G401 (cell line): ENCODE data around the gene CLN5. TPM values are rescaled to one million over a fixed set of nuclear protein-coding genes. Genes with fewer than 3 reads are reported as not detected.
"Not testable (repeated sequence)": the region's sequence is repeated elsewhere in the genome, so short reads cannot be mapped to it uniquely, and the experiment has no call there.

Source experiments
- DNase-seq: peaks from one replicate; pipeline ENCODE4 v3.0.0-alpha.2; 2015; ENCODE audit warnings: low spot score
- in situ Hi-C: cut with HindIII; loops from 2 replicates; pipeline ENCODE4 v1.10.0; 2016; ENCODE audit warnings: low sequenced_read_pairs, mixed read lengths
- total RNA-seq: library from RNA; depleted of rRNA; stranded (reverse); fragments of >200 nt; shearing (Covaris generic); gene quantifications from 2 replicates; pipeline ENCODE4 v1.2.3, GENCODE V29; 2014

Gene CLN5
- total RNA-seq, 1 experiment from 2014 or later, result 19.5 TPM

DNA sequence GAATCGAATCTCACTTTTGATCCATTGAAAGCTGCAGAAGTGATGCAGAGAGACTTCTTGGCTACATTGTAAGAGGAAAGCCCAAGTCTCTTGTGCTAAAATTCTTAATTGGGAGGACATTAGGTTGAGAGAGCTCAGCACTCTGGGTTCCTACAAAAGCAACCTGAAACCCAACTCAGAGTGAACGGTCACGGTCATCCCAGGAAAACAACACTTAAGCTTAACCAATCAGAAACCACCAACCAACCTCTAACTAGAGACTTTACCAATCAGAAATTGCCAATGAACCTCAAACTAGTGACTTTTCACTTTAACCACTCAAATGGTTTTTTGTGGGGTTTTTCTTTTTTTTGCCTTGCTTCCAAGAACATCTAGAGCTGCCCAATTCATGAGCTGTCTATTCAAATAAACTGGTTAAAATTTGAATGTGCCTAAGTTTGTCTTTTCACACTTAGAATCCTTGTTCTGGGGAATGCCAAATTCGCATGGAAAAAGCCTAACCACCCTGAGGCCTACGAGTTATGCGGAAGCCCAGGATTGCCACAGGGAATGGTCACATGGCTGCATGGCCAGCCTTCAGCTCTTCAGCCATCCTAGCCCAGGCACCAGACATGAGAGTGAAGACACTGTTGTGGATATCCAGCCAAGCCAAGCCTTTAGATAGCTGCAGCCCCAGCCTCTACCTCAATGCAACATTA is 17.8 kb upstream of the CLN5 start:
- in situ Hi-C loops, result no loop called here
- no peak for DNase-seq

DNA sequence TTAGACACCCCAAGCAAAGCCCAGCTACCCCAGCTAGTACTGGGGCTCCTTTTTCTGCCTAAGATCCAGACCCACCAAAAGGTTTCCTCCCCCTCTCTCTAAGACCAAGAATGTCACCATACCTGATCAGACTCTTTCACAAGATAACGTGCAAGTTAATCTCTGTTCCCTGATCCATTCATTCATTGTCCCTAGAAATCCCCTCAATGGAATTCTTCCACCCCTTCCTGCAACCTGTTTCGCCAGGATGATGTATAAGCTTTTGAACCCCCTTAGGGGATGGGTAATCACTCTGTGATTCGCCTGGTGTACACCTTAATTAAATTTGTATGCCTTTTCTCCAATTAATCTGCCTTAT is 17.3 kb upstream of the CLN5 start:
- DNase-seq, result no peak
- in situ Hi-C loops, result no loop called here

DNA sequence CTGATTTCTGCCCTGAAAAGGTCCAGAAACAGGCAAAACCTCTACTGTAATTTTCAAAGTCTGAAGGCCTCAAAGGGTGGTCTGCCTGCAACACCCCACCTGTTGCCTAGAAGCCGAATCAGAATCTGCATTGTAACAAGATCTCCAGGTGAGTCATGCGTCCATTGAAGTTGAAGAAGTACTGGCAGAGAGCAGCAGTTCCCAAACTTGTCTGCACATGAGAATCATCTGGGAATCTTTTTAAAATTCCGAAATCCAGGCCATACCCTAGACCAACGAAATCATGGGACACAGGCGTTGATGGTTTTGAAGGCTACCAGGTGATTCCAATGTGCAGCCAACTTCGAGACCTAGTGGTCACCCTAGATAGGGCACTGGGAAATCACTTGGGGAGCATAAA is 16.0 kb upstream of the CLN5 start:
- no peak for DNase-seq
- in situ Hi-C loops, result no loop called here

DNA sequence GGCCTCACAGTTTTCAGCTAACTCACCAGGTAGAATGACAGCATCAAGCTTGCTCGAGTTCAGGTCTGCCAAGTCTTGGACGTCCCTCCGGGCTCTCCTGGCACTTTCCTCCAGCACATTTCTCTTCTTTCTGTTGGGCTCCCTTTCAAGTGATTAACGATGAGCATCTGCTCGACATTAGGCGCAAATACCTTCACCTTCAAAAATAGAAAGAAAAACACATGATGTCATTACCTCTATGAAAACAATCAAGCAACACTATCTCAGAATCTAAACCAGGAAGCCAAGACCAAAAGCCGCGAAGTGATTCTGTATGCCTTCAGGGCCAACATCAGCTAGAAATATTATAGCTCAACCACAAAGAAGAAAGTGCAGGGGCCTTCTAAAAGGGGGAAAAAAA is 15.4 kb upstream of the CLN5 start:
- DNase-seq, result peak; percentile 100
- in situ Hi-C loops, result no loop called here

DNA sequence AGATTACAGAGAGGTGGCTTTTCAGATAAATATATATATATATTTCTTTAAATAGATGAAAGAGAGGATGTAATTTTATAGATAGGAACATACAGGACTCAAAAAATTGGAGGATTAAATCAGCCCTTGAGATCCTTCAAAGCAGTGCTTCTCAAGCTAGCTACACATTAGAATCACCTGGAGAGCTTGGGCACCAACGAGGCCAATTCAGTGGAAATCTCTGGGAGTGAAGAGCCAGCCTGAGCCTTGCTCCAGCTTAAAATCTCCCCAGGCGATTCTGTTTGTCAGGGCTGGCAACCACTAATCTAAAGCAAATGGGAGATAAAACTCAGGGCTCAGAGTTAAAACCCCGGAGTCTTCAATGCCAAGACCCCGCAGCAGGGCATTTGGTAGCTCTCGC is 15.0 kb upstream of the CLN5 start:
- DNase-seq, result peak; percentile 61
- in situ Hi-C loops, result no loop called here

DNA sequence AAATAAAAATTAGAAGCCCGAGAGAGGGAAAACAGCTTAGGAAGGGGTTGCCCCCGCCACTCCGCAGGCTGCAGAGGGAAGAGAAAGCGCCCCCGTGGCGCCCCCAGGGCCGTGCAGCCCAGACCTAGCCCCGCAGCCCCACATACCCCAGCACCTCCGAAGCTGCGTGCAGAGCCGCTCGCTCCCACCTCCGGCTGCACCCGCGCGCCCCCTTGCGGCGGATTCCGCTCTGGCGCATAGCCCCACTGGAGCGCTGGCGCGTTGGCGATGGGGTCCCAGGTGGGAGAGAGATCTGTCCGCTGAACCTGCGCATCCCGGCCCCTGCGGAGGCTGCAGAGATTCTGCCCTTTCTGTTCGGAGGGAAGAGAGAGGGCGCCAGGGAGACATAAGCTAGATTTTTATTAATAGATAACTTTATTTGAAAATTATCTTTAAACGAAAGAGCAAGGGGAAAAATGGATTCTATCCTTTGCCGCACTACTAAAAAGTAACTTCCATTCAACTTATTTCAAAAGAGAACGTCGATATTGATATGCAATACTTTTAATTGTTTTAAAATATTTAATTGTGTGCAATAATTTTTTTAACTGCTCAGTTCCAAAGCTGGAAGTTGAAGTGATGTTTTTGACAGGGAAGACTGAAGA is 11.7 kb upstream of the CLN5 start:
- in situ Hi-C loops, result no loop called here
- peak; percentile 76 for DNase-seq

DNA sequence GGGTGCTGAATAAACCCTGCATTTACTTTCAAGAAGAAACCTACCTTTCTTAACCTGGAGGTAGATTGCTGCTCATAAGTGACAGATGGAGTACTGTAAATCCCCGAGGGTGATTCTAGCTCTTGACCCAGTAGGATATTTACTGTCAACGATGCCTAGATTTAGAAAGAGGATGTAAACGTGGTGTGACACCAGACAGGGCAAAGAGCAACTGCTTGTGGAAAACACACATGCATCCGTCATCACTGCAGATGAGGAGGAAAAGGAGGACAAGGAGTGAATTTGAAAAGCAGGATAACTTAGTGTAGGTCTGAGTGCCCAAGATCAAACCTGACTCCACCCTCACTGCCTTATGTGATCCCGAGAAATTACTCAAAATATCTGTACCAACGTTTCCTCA is 9.8 kb upstream of the CLN5 start:
- in situ Hi-C loops, result no loop called here
- DNase-seq, result no peak

DNA sequence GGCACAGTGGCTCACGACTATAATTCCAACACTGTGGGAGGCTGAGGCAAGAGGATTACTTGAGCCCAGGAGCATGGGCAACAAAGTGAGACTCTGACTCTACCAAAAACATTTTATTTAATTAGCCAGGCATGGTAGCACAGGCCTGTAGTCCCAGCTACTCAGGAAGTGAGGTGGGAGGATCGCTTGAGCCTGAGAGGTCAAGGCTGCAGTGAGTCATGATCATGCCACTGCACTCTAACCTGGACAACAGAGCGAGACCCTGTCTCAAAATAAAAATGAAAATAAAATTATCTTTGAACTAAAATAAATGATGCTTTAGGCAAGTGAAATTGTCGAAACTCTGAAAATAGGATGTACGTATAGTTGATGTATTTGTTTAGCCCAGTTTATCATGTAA is 8.2 kb upstream of the CLN5 start:
- no peak for DNase-seq
- in situ Hi-C loops, result no loop called here

DNA sequence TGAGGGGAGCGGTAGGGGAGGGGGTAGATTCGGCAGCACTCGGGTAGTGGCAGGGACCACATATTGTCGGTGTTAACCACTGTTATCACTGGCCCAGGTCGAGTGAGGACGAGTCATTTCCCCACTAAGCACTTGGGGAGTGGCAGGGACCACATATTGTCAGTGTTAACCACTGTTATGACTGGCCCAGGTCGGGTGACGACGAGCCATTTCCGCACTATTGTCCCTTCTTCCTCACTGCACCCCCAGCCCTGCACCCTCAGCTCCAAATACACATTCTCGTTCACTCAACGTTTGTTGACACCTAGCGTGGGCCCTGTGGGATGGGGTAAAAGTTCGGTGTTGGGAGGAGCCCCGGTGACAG is 467 bp upstream of the CLN5 start:
- in situ Hi-C loops, result no loop called here

DNA sequence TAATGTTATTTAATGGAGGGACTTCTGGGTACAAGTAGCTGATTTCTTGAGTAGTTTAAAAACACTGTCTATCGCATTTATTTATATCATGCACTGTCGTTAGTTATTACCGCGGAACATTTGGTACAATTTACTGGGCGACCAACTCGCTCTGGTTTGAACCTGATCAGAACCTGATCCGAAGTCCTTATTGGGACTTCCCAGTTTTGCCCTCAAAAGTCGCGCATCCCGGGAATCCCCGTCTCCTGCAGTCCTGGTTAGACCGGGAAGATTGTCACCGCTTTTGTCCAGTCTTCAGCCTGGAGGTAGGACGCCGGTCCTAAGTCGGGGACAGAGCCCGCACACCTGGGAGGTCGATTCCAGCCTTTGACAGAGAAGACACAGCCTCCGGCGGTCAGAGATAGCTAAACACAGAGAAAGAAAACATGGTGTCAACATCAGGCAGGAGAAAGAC is 694 bp downstream of the CLN5 start:
- peak; percentile 66 for DNase-seq
- in situ Hi-C loops, result no loop called here

More for the DNA sequence above, 467 bp upstream of the CLN5 start:
- DNase-seq, result no peak

DNA sequence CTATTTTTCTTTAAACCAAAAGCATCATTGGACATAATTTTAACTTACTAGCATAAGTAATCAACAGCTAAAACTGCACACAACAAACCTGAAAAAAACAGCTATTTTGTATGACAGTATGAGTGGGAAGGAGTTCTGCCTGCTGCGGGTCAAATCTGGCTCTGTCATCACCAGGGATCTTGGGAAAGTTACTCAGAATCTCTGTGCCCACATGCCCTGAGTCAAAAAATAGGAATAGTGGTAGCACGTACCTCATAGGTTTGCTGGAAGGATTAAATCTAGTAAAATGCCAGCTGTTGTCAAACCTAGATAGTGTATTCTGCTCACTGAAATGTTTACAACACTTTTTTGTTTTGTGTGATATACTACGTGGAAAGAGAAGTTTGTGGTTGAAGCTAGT is 1.1 kb downstream of the CLN5 start:
- in situ Hi-C loops, result no loop called here
- DNase-seq, result no peak

DNA sequence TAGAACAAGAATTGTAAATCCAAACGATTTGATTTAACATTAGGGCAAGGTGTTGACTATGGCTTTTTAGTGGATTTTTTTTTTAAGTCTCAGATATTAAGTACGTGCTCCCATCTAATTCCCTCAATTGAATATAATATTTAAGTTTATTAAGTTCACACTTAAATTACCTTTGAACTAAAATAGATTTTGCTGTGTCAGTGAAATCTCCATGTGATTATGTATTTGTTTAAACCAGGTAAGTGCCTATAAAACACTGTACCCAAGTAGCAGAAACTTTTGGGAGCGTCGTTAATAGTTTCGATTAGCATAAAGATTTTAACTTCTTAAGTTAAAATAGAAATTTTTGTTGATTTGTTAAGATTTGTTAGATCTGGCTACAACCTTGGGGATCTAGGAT is 1.6 kb downstream of the CLN5 start:
- in situ Hi-C loops, result no loop called here
- DNase-seq, result no peak

DNA sequence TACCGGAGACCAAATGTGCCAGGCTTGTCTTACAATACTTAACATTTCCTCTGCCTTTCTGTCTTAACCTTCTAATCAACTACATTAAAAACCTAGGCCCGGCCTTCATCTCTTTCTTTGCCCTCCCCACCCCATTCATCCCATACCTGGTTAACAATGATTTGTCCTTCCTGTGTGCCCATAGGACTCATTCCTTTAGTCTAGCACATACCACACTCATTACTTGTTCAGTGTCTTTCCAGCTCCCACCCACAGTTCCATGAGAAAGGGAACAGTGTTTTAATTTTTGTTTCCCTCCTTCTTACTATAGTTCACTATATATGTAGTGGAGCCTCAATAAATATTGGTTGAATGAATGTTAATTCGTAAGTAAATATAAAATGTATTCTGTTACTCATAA is 2.4 kb downstream of the CLN5 start:
- in situ Hi-C loops, result no loop called here
- no peak for DNase-seq

DNA sequence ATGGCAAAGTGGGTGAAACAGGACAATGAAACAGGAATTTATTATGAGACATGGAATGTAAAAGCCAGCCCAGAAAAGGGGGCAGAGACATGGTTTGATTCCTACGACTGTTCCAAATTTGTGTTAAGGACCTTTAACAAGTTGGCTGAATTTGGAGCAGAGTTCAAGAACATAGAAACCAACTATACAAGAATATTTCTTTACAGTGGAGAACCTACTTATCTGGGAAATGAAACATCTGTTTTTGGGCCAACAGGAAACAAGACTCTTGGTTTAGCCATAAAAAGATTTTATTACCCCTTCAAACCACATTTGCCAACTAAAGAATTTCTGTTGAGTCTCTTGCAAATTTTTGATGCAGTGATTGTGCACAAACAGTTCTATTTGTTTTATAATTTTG is 8.6 kb downstream of the CLN5 start:
- in situ Hi-C loops, result no loop called here

DNA sequence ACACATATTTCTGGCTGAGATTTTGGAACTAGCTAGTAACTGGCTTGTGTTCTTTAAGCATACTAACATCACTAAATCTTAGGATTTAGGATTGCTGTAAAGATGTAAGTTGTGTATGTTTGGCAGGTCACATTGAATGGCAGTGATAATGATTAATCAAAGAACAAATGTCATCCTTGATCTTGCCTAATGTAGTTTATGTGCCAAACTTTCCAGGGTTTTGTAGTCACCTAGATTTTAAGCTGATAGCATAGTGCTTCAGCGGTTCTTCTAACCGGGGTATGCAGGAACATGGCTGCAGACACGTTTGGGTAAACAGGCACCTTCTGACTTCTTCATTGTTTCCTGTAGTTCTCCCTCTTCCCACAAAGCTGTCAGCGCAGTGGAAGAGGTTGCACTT is 9.7 kb downstream of the CLN5 start:
- peak; percentile 27 for DNase-seq
- in situ Hi-C loops, result no loop called here

More for the DNA sequence above, 8.6 kb downstream of the CLN5 start:
- no peak for DNase-seq

DNA sequence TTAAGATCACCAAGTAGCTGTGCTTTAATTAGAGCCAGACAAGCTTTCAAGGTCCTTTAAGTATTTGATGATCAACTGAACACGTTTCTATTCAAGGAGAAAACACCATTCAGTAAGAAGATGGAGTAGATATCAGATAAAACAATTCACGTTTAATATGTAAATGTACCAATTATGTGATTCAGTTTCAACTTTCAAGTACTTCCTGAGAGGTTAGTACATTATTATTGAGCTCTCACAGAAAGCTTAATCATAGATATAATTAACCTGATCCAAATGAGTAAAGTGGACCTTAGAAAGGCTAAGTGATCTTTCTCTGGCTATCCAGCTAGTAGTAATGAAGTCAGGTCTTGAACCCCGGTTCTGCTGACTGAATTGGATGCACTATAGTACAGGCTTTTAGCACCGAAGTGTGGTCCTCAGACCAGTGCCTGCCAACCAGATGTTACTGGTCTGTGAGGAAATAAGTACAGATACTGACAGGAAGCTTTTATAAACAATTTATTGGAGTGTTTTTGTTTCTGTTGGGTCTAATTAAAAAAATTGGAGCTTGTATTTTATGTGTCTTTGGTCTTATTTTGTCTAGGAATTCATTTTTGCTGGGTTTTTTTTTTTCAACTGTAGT is 10.2 kb downstream of the CLN5 start:
- DNase-seq, result no peak
- in situ Hi-C loops, result no loop called here

DNA sequence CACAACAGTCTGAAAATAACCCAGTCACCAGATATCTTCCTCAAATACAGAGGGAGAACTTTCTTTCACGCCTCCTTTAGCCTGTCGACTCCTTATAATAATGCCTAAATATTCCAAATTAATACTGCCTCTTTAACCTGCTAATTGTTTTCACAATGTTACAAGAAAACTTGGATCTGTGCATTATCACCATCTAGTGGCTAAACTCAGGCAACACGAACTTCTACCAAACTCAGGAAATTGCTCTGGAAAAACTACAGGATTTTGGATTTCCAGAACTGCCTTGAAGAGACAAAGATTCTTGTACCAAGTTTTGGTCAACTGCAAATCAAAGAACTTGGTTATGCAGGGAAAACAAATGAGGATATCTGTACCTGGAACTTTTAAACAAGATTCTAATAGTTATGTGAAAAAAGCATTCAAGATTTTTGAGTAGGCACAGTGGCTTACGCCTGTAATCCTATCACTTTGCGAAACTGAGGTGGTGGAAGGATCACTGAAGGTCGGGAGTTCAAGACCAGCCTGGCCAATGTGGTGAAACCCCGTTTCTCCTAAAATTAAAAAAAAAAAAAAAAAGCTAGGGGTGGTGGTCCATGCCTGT is 10.8 kb downstream of the CLN5 start:
- in situ Hi-C loops, result no loop called here
- peak; percentile 66 for DNase-seq

DNA sequence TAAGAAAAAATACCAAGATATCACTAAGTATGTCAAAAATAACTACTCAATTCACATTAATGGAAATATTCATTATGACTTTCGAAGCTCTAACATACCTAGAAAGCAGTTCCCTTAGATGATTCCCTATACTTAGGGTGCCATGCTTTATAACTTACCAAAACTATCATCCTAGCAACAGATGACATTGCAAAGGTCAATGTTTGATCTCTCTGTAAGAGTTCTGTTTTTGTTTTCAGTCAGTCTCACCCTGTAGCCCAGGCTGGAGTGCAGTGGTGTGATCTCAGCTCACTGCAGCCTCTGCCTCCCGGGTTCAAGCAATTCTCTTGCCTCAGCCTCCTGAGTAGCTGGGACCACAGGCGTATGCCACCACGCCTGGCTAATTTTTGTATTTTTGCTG is 16.5 kb downstream of the CLN5 start:
- in situ Hi-C loops, DNase-seq: not testable (repeated sequence)

DNA sequence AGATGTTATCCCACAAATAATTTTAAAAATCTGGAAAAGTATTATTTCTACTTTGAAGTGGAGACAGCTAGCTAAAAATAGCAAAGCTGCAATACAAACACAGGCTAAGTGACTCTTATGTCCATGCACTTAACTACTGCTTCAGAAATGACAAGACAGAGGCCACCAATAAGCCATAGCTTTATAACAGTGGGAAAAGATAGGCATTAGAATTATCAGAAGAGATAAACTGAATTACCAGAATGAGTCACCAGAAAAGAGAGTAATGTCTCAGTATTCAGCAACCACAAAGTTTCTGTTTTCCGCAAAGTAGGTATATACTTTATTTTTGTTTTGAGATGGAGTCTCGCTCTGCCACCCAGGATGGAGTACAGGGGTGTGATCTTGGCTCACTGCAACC is 17.1 kb downstream of the CLN5 start:
- DNase-seq, result no peak
- in situ Hi-C loops, result no loop called here

DNA sequence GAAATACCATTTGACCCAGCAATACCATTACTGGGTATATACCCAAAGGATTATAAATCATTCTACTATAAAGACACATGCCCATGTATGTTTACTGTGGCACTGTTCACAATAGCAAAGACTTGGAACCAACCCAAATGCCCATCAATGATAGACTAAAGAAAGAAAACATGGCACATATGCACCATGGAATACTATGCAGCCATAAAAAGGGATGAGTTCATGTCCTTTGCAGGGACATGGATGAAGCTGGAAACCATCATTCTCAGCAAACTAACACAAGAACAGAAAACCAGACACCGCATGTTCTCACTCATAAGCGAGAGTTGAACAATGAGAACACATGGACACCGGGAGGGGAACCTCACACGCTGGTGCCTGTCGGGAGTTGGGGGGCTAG is 17.8 kb downstream of the CLN5 start:
- DNase-seq, in situ Hi-C loops: not testable (repeated sequence)
